Measurements from ENCODE around the gene CTTN. TPM values are rescaled to one million over a fixed set of nuclear protein-coding genes. Genes with fewer than 3 reads are reported as not detected.

Gene CTTN
- total RNA-seq, 1 experiment from 2014 or later: 503 TPM

- Histone ChIP-seq H3K4me1 (ENCODE audit: control insufficient read depth, insufficient read depth, low read length) (no peaks in the 10 kb centered on the region), H3K4me3 (ENCODE audit: low read depth in 2 of 2, low read length in 2 of 2) (no peak overlapping the region), H3K27me3 (ENCODE audit: control insufficient read depth, insufficient read depth, low read length) (no peaks in the 10 kb centered on the region), H3K36me3 (ENCODE audit: control insufficient read depth, insufficient read depth, low read length) (0 out of 2 replicates have a peak, but pooled peaks cover 2% of the 10 kb centered on the region), H3K9me3 (ENCODE audit: control insufficient read depth, insufficient read depth, low read depth, low read length) (no peaks in the 10 kb centered on the region), H3K27ac (ENCODE audit: low read length) (no peak overlapping the region)
- intact Hi-C loops (cut with micrococcal nuclease; ENCODE audit: unreplicated experiment): no loop called here
- ChIA-PET CTCF (no interaction called here), POLR2A (no interaction called here)
- in situ Hi-C loops (cut with HindIII; ENCODE audit: low pct_unique_long_range_greater_than_20kb, low sequenced_read_pairs): no loop called here
- no peak for TF ChIP-seq TCF7L2 (IDR thresholded peaks at IDR 0.05; ENCODE audit: low read depth, low read length)
- DNase-seq (ENCODE audit: low read depth, low spot score) (no peak), ATAC-seq (no peak)
- no TSS peak for BruUV-seq (replicated peaks)
Measured at GRCh38 chr11:70440206-70440605, 41.9 kb downstream of the CTTN start.

GRCh38 chr11:70443773-70444030 lies 45.4 kb downstream of the CTTN start:
- H3K4me3 ChIP-seq (ENCODE audit: low read depth in 2 of 2, low read length in 2 of 2): no peak overlapping the region
- intact Hi-C loops (cut with micrococcal nuclease; ENCODE audit: unreplicated experiment) (no loop called here), in situ Hi-C loops (cut with HindIII; ENCODE audit: low pct_unique_long_range_greater_than_20kb, low sequenced_read_pairs) (no loop called here)
- H3K27me3 ChIP-seq (ENCODE audit: control insufficient read depth, insufficient read depth, low read length): no peaks in the 10 kb centered on the region
- no peak for DNase-seq (ENCODE audit: low read depth, low spot score)
- ChIA-PET POLR2A (no interaction called here), CTCF (no interaction called here)
- H3K36me3 ChIP-seq (ENCODE audit: control insufficient read depth, insufficient read depth, low read length): no peaks in the 10 kb centered on the region
- TF ChIP-seq SIN3A (IDR thresholded peaks at IDR 0.05; ENCODE audit: borderline replicate concordance, insufficient read depth, low read depth, low read length): no peak
- no peak for TF ChIP-seq POLR2AphosphoS5 (IDR thresholded peaks at IDR 0.05; ENCODE audit: low read depth, low read length)
- no peak for TF ChIP-seq CTCF (IDR thresholded peaks at IDR 0.05)
- TF ChIP-seq REST (IDR thresholded peaks at IDR 0.05; ENCODE audit: insufficient read depth in 1 of 2, low read depth in 2 of 2, low read length in 1 of 2): no peak
- no peak for TF ChIP-seq TCF7L2 (IDR thresholded peaks at IDR 0.05; ENCODE audit: low read depth, low read length)
- H3K27ac ChIP-seq (ENCODE audit: low read length): no peak overlapping the region
- H3K9me3 ChIP-seq (ENCODE audit: control insufficient read depth, insufficient read depth, low read depth, low read length): peaks cover 5% of the 10 kb centered on the region; the same call in 1 of the 2 replicates
- no TSS peak for BruUV-seq (replicated peaks)
- no peak for ATAC-seq
- no peaks in the 10 kb centered on the region for H3K4me1 ChIP-seq (ENCODE audit: control insufficient read depth, insufficient read depth, low read length)

- Histone ChIP-seq H3K9me3 (ENCODE audit: control insufficient read depth, insufficient read depth, low read depth, low read length) (peaks cover 11% of the 10 kb centered on the region; the same call in 1 of the 2 replicates), H3K27ac (ENCODE audit: low read length) (no peak overlapping the region), H3K36me3 (ENCODE audit: control insufficient read depth, insufficient read depth, low read length) (no peaks in the 10 kb centered on the region), H3K4me1 (ENCODE audit: control insufficient read depth, insufficient read depth, low read length) (no peaks in the 10 kb centered on the region), H3K27me3 (ENCODE audit: control insufficient read depth, insufficient read depth, low read length) (no peaks in the 10 kb centered on the region), H3K4me3 (ENCODE audit: low read depth in 2 of 2, low read length in 2 of 2) (no peak overlapping the region)
- ChIA-PET POLR2A (no interaction called here), CTCF (no interaction called here)
- intact Hi-C loops (cut with micrococcal nuclease; ENCODE audit: unreplicated experiment) (no loop called here), in situ Hi-C loops (cut with HindIII; ENCODE audit: low pct_unique_long_range_greater_than_20kb, low sequenced_read_pairs) (no loop called here)
- no peak for ATAC-seq
- TF ChIP-seq POLR2AphosphoS5 (IDR thresholded peaks at IDR 0.05; ENCODE audit: low read depth, low read length) (no peak), TCF7L2 (IDR thresholded peaks at IDR 0.05; ENCODE audit: low read depth, low read length) (no peak), REST (IDR thresholded peaks at IDR 0.05; ENCODE audit: insufficient read depth in 1 of 2, low read depth in 2 of 2, low read length in 1 of 2) (no peak), CTCF (IDR thresholded peaks at IDR 0.05) (no peak), SIN3A (IDR thresholded peaks at IDR 0.05; ENCODE audit: borderline replicate concordance, insufficient read depth, low read depth, low read length) (no peak)
- no TSS peak for BruUV-seq (replicated peaks)
- no peak for DNase-seq (ENCODE audit: low read depth, low spot score)
Measured at GRCh38 chr11:70445091-70445490, 46.8 kb downstream of the CTTN start.

Measured in Panc1 (cell line).